ENCODE measurements around the gene TNS3. TPM values are rescaled to one million over a fixed set of nuclear protein-coding genes. Genes with fewer than 3 reads are reported as not detected.

The TNS3 gene
- total and polyA plus RNA-seq, 2 of the 13 experiments (the other 11 are each of a cell fraction or from before 2014, with no cell fraction given): 52.9 to 55.7 TPM

DNA sequence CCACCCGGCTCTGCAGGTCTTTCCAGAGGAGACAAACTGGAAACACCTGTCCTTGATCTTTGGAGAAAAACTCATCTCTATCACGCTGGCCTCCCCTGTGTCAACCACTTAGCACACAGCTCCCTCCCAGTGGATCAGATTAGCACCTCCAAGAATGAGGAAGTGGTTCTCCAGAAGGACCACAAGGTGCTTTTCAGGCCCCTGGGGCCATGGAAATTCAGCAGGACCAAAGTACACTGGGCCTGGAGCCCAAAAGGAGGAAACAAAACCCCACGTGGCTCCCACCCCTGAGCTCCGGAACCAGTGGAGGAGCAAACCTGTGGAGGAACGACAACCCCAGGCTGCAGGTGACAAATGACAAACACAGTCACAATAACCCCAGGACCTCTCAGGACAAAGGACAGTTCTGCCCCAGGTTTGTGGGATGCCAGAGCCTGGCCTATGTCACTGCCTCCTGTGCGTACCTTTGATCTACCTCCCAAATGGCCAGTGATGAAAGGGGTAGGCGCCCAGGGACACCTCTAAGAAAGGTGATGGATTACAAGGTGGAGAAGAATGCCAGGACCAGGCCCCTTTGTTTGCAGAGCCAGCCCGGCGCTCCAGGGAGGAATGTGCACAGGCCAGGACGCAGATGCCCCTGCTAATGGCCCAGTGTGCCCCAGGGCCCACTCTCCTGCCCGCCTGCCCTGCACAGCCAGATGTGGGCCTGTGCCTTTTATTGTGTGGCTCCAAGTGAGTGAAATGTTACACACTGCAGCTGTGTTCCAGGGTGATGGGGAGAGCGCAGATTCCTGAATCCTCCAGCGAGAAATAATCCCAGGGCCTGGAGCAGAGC, 5.7 kb downstream of the TNS3 start:
- DNase-seq (ENCODE audit: low spot score) (peak; percentile 95), FAIRE-seq (peak; percentile 87), ATAC-seq (peak; percentile 61)
- H3K9me3 ChIP-seq (ENCODE audit: low read length): no peaks in the 10 kb centered on the region
- peak overlapping the region; percentile 21; the same call in 1 of the 2 replicates for H3K9ac ChIP-seq (ENCODE audit: insufficient read depth, low read depth, low read length)
- H4K20me1 ChIP-seq (ENCODE audit: insufficient read depth, low read length): peaks cover 12% of the 10 kb centered on the region; the same call in 1 of the 2 replicates
- H3K4me2 ChIP-seq (ENCODE audit: low read depth, low read length): peak overlapping the region; percentile 63
- intact Hi-C loops (cut with micrococcal nuclease; ENCODE audit: unreplicated experiment): loop anchor here (1.0 to 2.0 kb wide), 2 partner anchors 29 to 187 kb away; no protein-coding TSS in a partner anchor
- peaks cover 97% of the 10 kb centered on the region for H3K4me1 ChIP-seq (ENCODE audit: insufficient read depth, low read length)
- peak overlapping the region in 1 of 3 experiments; percentile 35; a peak in 2 of 6 replicates for H3K4me3 ChIP-seq (replicated peaks in 1 of 3; ENCODE audit: insufficient read depth in 1 of 3, low read depth in 2 of 3, low read length in 3 of 3)
- in situ Hi-C loops (cut with HindIII; ENCODE audit: extremely low pct_ligation_motif_present, low pct_unique_long_range_greater_than_20kb): loop anchor here (5.0 kb wide), 1 partner anchor 99 kb away; no protein-coding TSS in a partner anchor
- WGBS (ENCODE audit: low lambda C conversion rate): 24% methylated on average over 7 of the region's 13 CpGs
- no peaks in the 10 kb centered on the region; a peak in 1 of 5 replicates for H3K27me3 ChIP-seq (ENCODE audit: control insufficient read depth in 1 of 2, insufficient read depth in 2 of 2, low read length in 2 of 2)
- POLR2A ChIA-PET: interaction anchor here (0.6 to 2.7 kb wide), 13 partner anchors 14 to 211 kb away, joined by 3 to 25 read pairs (median 4); no protein-coding TSS in a partner anchor
- peaks cover 1 to 11% of the 10 kb centered on the region in 2 experiments; a peak in 4 of 5 replicates for H3K36me3 ChIP-seq (replicated peaks in 1 of 2; ENCODE audit: control insufficient read depth in 1 of 2, insufficient read depth in 2 of 2, low read length in 2 of 2)
- no peak overlapping the region for H2AFZ ChIP-seq (ENCODE audit: low read length)
- no TSS peak for BruUV-seq (replicated peaks)
- peak overlapping the region; percentile 80 for H3K27ac ChIP-seq (ENCODE audit: extremely low read length, insufficient read depth, low read length)
- peaks cover 79% of the 10 kb centered on the region for H3K79me2 ChIP-seq (ENCODE audit: insufficient read depth, low read length)
- CTCF ChIA-PET (ENCODE audit: low intra/inter-chr PET ratio, low total read pairs): no interaction called here
- TF ChIP-seq NFIC (IDR thresholded peaks at IDR 0.05; ENCODE audit: low read length): peak; percentile 86
- TF ChIP-seq ZNF468 (CRISPR knock-in tag; IDR thresholded peaks at IDR 0.05): no peak
- TF ChIP-seq ZNF44 (CRISPR knock-in tag; IDR thresholded peaks at IDR 0.05): no peak
- TF ChIP-seq, protein P1, sequence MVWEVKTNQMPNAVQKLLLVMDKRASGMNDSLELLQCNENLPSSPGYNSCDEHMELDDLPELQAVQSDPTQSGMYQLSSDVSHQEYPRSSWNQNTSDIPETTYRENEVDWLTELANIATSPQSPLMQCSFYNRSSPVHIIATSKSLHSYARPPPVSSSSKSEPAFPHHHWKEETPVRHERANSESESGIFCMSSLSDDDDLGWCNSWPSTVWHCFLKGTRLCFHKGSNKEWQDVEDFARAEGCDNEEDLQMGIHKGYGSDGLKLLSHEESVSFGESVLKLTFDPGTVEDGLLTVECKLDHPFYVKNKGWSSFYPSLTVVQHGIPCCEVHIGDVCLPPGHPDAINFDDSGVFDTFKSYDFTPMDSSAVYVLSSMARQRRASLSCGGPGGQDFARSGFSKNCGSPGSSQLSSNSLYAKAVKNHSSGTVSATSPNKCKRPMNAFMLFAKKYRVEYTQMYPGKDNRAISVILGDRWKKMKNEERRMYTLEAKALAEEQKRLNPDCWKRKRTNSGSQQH (CRISPR knock-in tag; IDR thresholded peaks at IDR 0.05; ENCODE audit: low read depth): no peak
- peak; percentile 98 for TF ChIP-seq TBX2 (CRISPR knock-in tag; IDR thresholded peaks at IDR 0.05; ENCODE audit: borderline replicate concordance)
- peak; percentile 41; the same call in 1 of the 2 replicates for TF ChIP-seq ZNF746 (CRISPR knock-in tag; IDR thresholded peaks at IDR 0.05)
- TF ChIP-seq ELF3 (CRISPR knock-in tag; IDR thresholded peaks at IDR 0.05): peak; percentile 99
- TF ChIP-seq, protein P2, sequence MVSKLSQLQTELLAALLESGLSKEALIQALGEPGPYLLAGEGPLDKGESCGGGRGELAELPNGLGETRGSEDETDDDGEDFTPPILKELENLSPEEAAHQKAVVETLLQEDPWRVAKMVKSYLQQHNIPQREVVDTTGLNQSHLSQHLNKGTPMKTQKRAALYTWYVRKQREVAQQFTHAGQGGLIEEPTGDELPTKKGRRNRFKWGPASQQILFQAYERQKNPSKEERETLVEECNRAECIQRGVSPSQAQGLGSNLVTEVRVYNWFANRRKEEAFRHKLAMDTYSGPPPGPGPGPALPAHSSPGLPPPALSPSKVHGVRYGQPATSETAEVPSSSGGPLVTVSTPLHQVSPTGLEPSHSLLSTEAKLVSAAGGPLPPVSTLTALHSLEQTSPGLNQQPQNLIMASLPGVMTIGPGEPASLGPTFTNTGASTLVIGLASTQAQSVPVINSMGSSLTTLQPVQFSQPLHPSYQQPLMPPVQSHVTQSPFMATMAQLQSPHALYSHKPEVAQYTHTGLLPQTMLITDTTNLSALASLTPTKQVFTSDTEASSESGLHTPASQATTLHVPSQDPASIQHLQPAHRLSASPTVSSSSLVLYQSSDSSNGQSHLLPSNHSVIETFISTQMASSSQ (IDR thresholded peaks at IDR 0.05; ENCODE audit: low read depth): peak; percentile 23; the same call in 1 of the 2 replicates
- TF ChIP-seq, protein P2 (CRISPR knock-in tag; IDR thresholded peaks at IDR 0.05; ENCODE audit: borderline replicate concordance): peak; percentile 78
- TF ChIP-seq HOXA7 (CRISPR knock-in tag; IDR thresholded peaks at IDR 0.05): no peak
- TF ChIP-seq NBN (conservative IDR thresholded peaks at IDR 0.05): no peak
- TF ChIP-seq ZNF124 (CRISPR knock-in tag; IDR thresholded peaks at IDR 0.05): 0 out of 2 replicates have a peak, but pooled peaks have one; percentile 21
- peak; percentile 87 for TF ChIP-seq SAP130 (CRISPR knock-in tag; IDR thresholded peaks at IDR 0.05; ENCODE audit: low read depth)
- TF ChIP-seq CC2D1A (CRISPR knock-in tag; IDR thresholded peaks at IDR 0.05): no peak
- TF ChIP-seq, protein P3, sequence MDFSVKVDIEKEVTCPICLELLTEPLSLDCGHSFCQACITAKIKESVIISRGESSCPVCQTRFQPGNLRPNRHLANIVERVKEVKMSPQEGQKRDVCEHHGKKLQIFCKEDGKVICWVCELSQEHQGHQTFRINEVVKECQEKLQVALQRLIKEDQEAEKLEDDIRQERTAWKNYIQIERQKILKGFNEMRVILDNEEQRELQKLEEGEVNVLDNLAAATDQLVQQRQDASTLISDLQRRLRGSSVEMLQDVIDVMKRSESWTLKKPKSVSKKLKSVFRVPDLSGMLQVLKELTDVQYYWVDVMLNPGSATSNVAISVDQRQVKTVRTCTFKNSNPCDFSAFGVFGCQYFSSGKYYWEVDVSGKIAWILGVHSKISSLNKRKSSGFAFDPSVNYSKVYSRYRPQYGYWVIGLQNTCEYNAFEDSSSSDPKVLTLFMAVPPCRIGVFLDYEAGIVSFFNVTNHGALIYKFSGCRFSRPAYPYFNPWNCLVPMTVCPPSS (IDR thresholded peaks at IDR 0.05): no peak
- TF ChIP-seq ZNF878 (CRISPR knock-in tag; IDR thresholded peaks at IDR 0.05): no peak
- TF ChIP-seq ZNF530 (CRISPR knock-in tag; IDR thresholded peaks at IDR 0.05; ENCODE audit: low read depth): no peak
- TF ChIP-seq KLF16 (CRISPR knock-in tag; IDR thresholded peaks at IDR 0.05): no peak

All from HepG2 (cell line).